Liver (tissue), 9 donors: ENCODE results near the gene LHPP. TPM values are rescaled to one million over a fixed set of nuclear protein-coding genes. Genes with fewer than 3 reads are reported as not detected.

Experiments used
- DNase-seq: peaks from one replicate; pipeline ENCODE4 v3.0.0-alpha.2; 2017; ENCODE audit warnings: low spot score
- H3K27ac ChIP-seq, 2 donors: one replicate each; pipeline ENCODE4 v1.7.0; 2013; ENCODE audit warnings: inconsistent platforms in 2 of 2, low read length in 2 of 2, control low read depth in 1 of 2, low read depth in 1 of 2, mild to moderate bottlenecking in 1 of 2
- H3K27me3 ChIP-seq, 4 donors: one replicate each; pipeline versions ENCODE4 v1.6.1 to v1.7.0; 2013; ENCODE audit warnings: low read length in 3 of 4, inconsistent platforms in 1 of 4, mild to moderate bottlenecking in 1 of 4, moderate library complexity in 1 of 4; ENCODE audit not compliant: control insufficient read depth in 4 of 4, insufficient read depth in 4 of 4
- H3K36me3 ChIP-seq, 4 donors: one replicate each; pipeline versions ENCODE4 v1.6.1 to v1.7.0; 2013; ENCODE audit warnings: low read length in 3 of 4, mild to moderate bottlenecking in 3 of 4, low read depth in 1 of 4, moderate library complexity in 1 of 4; ENCODE audit not compliant: control insufficient read depth in 4 of 4, insufficient read depth in 3 of 4
- H3K4me1 ChIP-seq, 4 donors: one replicate each; pipeline versions ENCODE4 v1.6.1 to v1.7.0; 2013; ENCODE audit warnings: low read length in 3 of 4, mild to moderate bottlenecking in 3 of 4, moderate library complexity in 1 of 4; ENCODE audit not compliant: control insufficient read depth in 4 of 4, insufficient read depth in 4 of 4
- H3K4me3 ChIP-seq, 3 donors: one replicate each; pipeline versions ENCODE4 v1.6.1 to v1.7.0; 2013; ENCODE audit warnings: low read length in 3 of 3, control low read depth in 1 of 3, low read depth in 1 of 3, mild to moderate bottlenecking in 1 of 3
- H3K9ac ChIP-seq, 2 donors: one replicate each; pipeline ENCODE4 v1.7.0; 2013; ENCODE audit warnings: low read length in 2 of 2, mild to moderate bottlenecking in 2 of 2, moderate library complexity in 2 of 2, control low read depth in 1 of 2, low read depth in 1 of 2
- H3K9me3 ChIP-seq, 4 donors: one replicate each; pipeline versions ENCODE4 v1.6.1 to v1.7.0; 2013; ENCODE audit warnings: low read length in 3 of 4; ENCODE audit not compliant: control insufficient read depth in 4 of 4
- CTCF ChIP-seq: fragments of 150-350 bp; IDR thresholded peaks from 2 replicates; pipeline ENCODE4 v1.5.1; 2017; ENCODE audit warnings: improper control_type of control experiment, low read depth, low read length; ENCODE audit not compliant: missing input control
- EGR1 ChIP-seq, 2 donors: IDR thresholded peaks; 2 replicates each; pipeline ENCODE4 v1.6.1; 2016 to 2018; ENCODE audit warnings: antibody characterized with exemption in 2 of 2, low read depth in 2 of 2
- FOXA1 ChIP-seq: IDR thresholded peaks from 2 replicates; pipeline ENCODE4 v1.6.1; 2016; ENCODE audit warnings: antibody characterized with exemption
- FOXA2 ChIP-seq: IDR thresholded peaks from 2 replicates; pipeline ENCODE4 v1.6.1; 2016; ENCODE audit warnings: antibody characterized with exemption
- GABPA ChIP-seq, 2 donors: IDR thresholded peaks in 1 of 2; conservative IDR thresholded peaks in 1 of 2; 2 replicates each; pipeline ENCODE4 v1.6.1; 2016; ENCODE audit warnings: antibody characterized with exemption in 2 of 2, mild to moderate bottlenecking in 1 of 2, moderate library complexity in 1 of 2
- HNF4A ChIP-seq, 2 donors: conservative IDR thresholded peaks; 2 replicates each; pipeline ENCODE4 v1.6.1; 2016; ENCODE audit warnings: antibody characterized with exemption in 2 of 2, mild to moderate bottlenecking in 2 of 2
- HNF4G ChIP-seq: IDR thresholded peaks from 2 replicates; pipeline ENCODE4 v1.6.1; 2016; ENCODE audit warnings: antibody characterized with exemption
- JUND ChIP-seq, 2 donors: IDR thresholded peaks; 2 replicates each; pipeline ENCODE4 v1.6.1; 2016; ENCODE audit warnings: antibody characterized with exemption in 2 of 2
- NR2F2 ChIP-seq: IDR thresholded peaks from 2 replicates; pipeline ENCODE4 v1.6.1; 2016; ENCODE audit warnings: antibody characterized with exemption
- RAD21 ChIP-seq, 2 donors: IDR thresholded peaks; 2 replicates each; pipeline ENCODE4 v1.6.1; 2016; ENCODE audit warnings: antibody characterized with exemption in 2 of 2, mild to moderate bottlenecking in 2 of 2
- REST ChIP-seq: IDR thresholded peaks from 2 replicates; pipeline ENCODE4 v1.6.1; 2016; ENCODE audit warnings: antibody characterized with exemption, mild to moderate bottlenecking
- RXRA ChIP-seq, 2 donors: IDR thresholded peaks; 2 replicates each; pipeline ENCODE4 v1.6.1; 2017 to 2018; ENCODE audit warnings: antibody characterized with exemption in 2 of 2, mild to moderate bottlenecking in 1 of 2
- SP1 ChIP-seq: IDR thresholded peaks from 2 replicates; pipeline ENCODE4 v1.6.1; 2018; ENCODE audit warnings: antibody characterized with exemption, mild to moderate bottlenecking
- TAF1 ChIP-seq: conservative IDR thresholded peaks from 2 replicates; pipeline ENCODE4 v1.6.1; 2016; ENCODE audit warnings: antibody characterized with exemption, mild to moderate bottlenecking
- YY1 ChIP-seq: IDR thresholded peaks from 2 replicates; pipeline ENCODE4 v1.6.1; 2016; ENCODE audit warnings: antibody characterized with exemption, mild to moderate bottlenecking
- WGBS: extraction: QIAGEN DNeasy Blood & Tissue Kit; methylation state at CpG from one replicate; pipeline ENCODE4 v1.1.7; 2013; 5-methylcytosine and 5-hydroxymethylcytosine counted together
- polyA plus RNA-seq, 2 donors: library from polyadenylated mRNA; stranded (reverse) in 1 of 2; unstranded in 1 of 2; fragments of 200-250 nt in 1 of 2; fragments of >200 nt in 1 of 2; fragmentation: Nextera tagmentation in 1 of 2; extraction: Ambion mirVana in 1 of 2; gene quantifications; one replicate each; pipeline versions ENCODE4 v1.2.1 to v1.2.3, GENCODE V29; 2013 to 2015
- total RNA-seq, 2 donors: library from RNA; depleted of rRNA; stranded (reverse); fragments of >200 nt; gene quantifications; one replicate each; pipeline ENCODE4 v1.2.3, GENCODE V29; 2014
- TF ChIP-seq, protein P1 (sequence below): IDR thresholded peaks from 2 replicates; pipeline ENCODE4 v1.6.1; 2016; ENCODE audit warnings: antibody characterized with exemption
- TF ChIP-seq, protein P2 (sequence below): IDR thresholded peaks from 2 replicates; pipeline ENCODE4 v1.6.1; 2016; ENCODE audit warnings: antibody characterized with exemption
- donor health status: healthy.
- donor health status: healthy.
- donor health status: healthy.
- donor health status: healthy.
- donor health status: healthy.

The LHPP gene
- total and polyA plus RNA-seq, 4 donors, result 15.9 to 39.9 (median 26.2) TPM

DNA sequence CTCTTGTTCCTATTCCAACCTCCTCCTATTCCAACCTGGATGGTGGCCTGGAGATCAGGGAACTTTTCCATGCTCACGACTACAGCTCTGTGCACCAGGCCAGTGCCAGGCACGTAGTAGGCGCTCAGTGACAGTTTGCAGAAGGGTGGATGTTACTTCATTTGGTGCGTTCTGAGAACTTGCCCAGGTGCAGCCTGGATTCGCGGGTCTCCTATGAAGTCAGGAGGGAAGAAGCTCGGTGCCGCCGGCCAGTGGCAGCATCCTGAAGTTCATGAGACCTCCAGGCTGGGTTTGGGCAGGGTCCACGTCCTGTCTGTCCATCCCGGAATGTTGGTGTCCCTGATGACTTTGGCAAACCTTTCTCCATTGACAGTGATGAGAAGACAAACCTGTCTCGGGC, 21.3 kb downstream of the LHPP start:
- 85% methylated on average over 12 of the region's 12 CpGs for WGBS
- DNase-seq, result no peak
- no peak overlapping the region for H3K9ac ChIP-seq
- no peak overlapping the region for H3K27ac ChIP-seq
- H3K4me1 ChIP-seq, result peaks cover 3 to 7% (median 5%) of the 10 kb centered on the region in 4 donors
- no peaks in the 10 kb centered on the region for H3K27me3 ChIP-seq
- H3K4me3 ChIP-seq, result no peak overlapping the region
- TF ChIP-seq YY1, result no peak
- no peak for TF ChIP-seq HNF4G
- TF ChIP-seq, protein P1, sequence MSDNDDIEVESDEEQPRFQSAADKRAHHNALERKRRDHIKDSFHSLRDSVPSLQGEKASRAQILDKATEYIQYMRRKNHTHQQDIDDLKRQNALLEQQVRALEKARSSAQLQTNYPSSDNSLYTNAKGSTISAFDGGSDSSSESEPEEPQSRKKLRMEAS, result no peak
- TF ChIP-seq, protein P2, sequence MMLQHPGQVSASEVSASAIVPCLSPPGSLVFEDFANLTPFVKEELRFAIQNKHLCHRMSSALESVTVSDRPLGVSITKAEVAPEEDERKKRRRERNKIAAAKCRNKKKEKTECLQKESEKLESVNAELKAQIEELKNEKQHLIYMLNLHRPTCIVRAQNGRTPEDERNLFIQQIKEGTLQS, result no peak
- TF ChIP-seq TAF1, result no peak
- TF ChIP-seq FOXA2, result no peak
- TF ChIP-seq REST, result no peak
- no peak for TF ChIP-seq CTCF
- no peak for TF ChIP-seq EGR1 (IDR thresholded peaks at IDR 0.05; ENCODE audit: low read depth in 2 of 2)
- no peak for TF ChIP-seq JUND (IDR thresholded peaks at IDR 0.05)
- no peak for TF ChIP-seq RAD21 (IDR thresholded peaks at IDR 0.05)
- no peak for TF ChIP-seq FOXA1
- H3K36me3 ChIP-seq, result no peaks in the 10 kb centered on the region
- no peaks in the 10 kb centered on the region for H3K9me3 ChIP-seq

GRCh38 chr10:124484031-124484430, 22.4 kb downstream of the LHPP start:
- no peak overlapping the region for H3K4me3 ChIP-seq
- peaks cover 0 to 5% (median 3%) of the 10 kb centered on the region in 4 donors for H3K36me3 ChIP-seq
- H3K9me3 ChIP-seq, result no peaks in the 10 kb centered on the region
- WGBS, result 97% methylated on average over 17 of the region's 17 CpGs
- no peak overlapping the region for H3K27ac ChIP-seq
- no peak for DNase-seq
- H3K9ac ChIP-seq, result no peak overlapping the region
- no peaks in the 10 kb centered on the region for H3K4me1 ChIP-seq
- no peaks in the 10 kb centered on the region for H3K27me3 ChIP-seq
- TF ChIP-seq YY1, result no peak
- no peak for TF ChIP-seq NR2F2
- TF ChIP-seq HNF4A (conservative IDR thresholded peaks at IDR 0.05), result no peak
- TF ChIP-seq, protein P2, result no peak
- TF ChIP-seq JUND (IDR thresholded peaks at IDR 0.05), result no peak
- TF ChIP-seq FOXA1, result no peak
- no peak for TF ChIP-seq EGR1 (IDR thresholded peaks at IDR 0.05; ENCODE audit: low read depth in 2 of 2)
- TF ChIP-seq RAD21 (IDR thresholded peaks at IDR 0.05), result no peak
- TF ChIP-seq REST, result no peak
- TF ChIP-seq GABPA (IDR thresholded peaks at IDR 0.05 in 1 of 2, conservative IDR thresholded peaks at IDR 0.05 in 1 of 2), result no peak
- no peak for TF ChIP-seq TAF1
- no peak for TF ChIP-seq SP1
- no peak for TF ChIP-seq CTCF
- no peak for TF ChIP-seq RXRA (IDR thresholded peaks at IDR 0.05)
- TF ChIP-seq, protein P1, result no peak
- TF ChIP-seq FOXA2, result no peak
